Endothelial cell of umbilical vein (primary cell): Measurements from ENCODE around the gene ALDH1L2. TPM values are rescaled to one million over a fixed set of nuclear protein-coding genes. Genes with fewer than 3 reads are reported as not detected.

ENCODE experiments used
- BruUV-seq: library from RNA; stranded (reverse); fragments of 400-500 nt; replicated peaks from 2 replicates; lab custom pipeline; 2021; lab: Mats Ljungman, UMichigan
- CTCF ChIA-PET: fragments of 300-600, 350-600 bp; sonication (Branson Sonifier 250); formaldehyde crosslinking; loops from one replicate; lab custom pipeline; 2021; ENCODE audit warnings: antibody characterized with exemption, inconsistent platforms; lab: Charles Lee
- POLR2A ChIA-PET: fragments of 300-600, 350-600 bp; sonication (Branson Sonifier 250); formaldehyde crosslinking; loops from one replicate; lab custom pipeline; 2021; ENCODE audit warnings: antibody characterized with exemption, inconsistent platforms; lab: Charles Lee
- DNase-seq: peaks from one replicate; pipeline ENCODE4 v3.0.0-alpha.2; 2011; ENCODE audit warnings: low read depth, low spot score
- FAIRE-seq: peaks from 2 replicates; lab custom pipeline; 2011; peaks lifted over from hg19 to GRCh38; lab: Jason Lieb, UNC
- H2AFZ ChIP-seq: 2 replicates; pipeline ENCODE4 v1.6.0; 2012; ENCODE audit warnings: low read depth, low read length, control low read depth, inconsistent platforms
- H3K27ac ChIP-seq: 2 replicates; pipeline ENCODE4 v1.5.1; 2011; ENCODE audit warnings: low read depth, mild to moderate bottlenecking, control low read depth, low read length, moderate library complexity; ENCODE audit not compliant: insufficient read depth
- H3K27me3 ChIP-seq, 2 experiments: 2 replicates each; pipeline versions ENCODE4 v1.6.0 to v1.6.1; 2011; ENCODE audit warnings: low read length in 2 of 2, mixed read lengths in 1 of 2; ENCODE audit not compliant: control insufficient read depth in 2 of 2, insufficient read depth in 2 of 2
- H3K36me3 ChIP-seq, 2 experiments: 2 replicates in 1 of 2; 3 replicates in 1 of 2; pipeline ENCODE4 v1.5.1; 2011; ENCODE audit warnings: low read length in 2 of 2, mild to moderate bottlenecking in 1 of 2, moderate library complexity in 1 of 2; ENCODE audit not compliant: control insufficient read depth in 2 of 2, insufficient read depth in 2 of 2; ENCODE audit errors: extremely low read depth in 1 of 2
- H3K4me1 ChIP-seq: 3 replicates; pipeline ENCODE4 v1.5.1; 2011; ENCODE audit warnings: mild to moderate bottlenecking, low read length; ENCODE audit not compliant: control insufficient read depth, insufficient read depth; ENCODE audit errors: extremely low read depth
- H3K4me2 ChIP-seq: 2 replicates; pipeline ENCODE4 v1.6.1; 2011; ENCODE audit warnings: low read length, control low read depth, mixed read lengths; ENCODE audit not compliant: insufficient read depth
- H3K4me3 ChIP-seq, 3 experiments: fragments of 200-600 bp in 1 of 3; sonication (generic), shearing (Covaris generic) in 1 of 3; replicated peaks in 1 of 3; 2 replicates each; pipeline ENCODE4 v1.5.1; 2011 to 2016; ENCODE audit warnings: control low read depth in 3 of 3, low read length in 3 of 3, mild to moderate bottlenecking in 2 of 3, inconsistent platforms in 1 of 3, low read depth in 1 of 3, moderate library complexity in 1 of 3; ENCODE audit not compliant: insufficient read depth in 1 of 3
- H3K79me2 ChIP-seq: 2 replicates; pipeline ENCODE4 v1.6.0; 2012; ENCODE audit warnings: low read length, inconsistent platforms; ENCODE audit not compliant: control insufficient read depth, insufficient read depth
- H3K9ac ChIP-seq: replicated peaks from 2 replicates; pipeline ENCODE3; 2011; ENCODE audit warnings: low read length, control low read depth; ENCODE audit not compliant: insufficient read depth; ENCODE audit errors: extremely low read depth
- H3K9me1 ChIP-seq: replicated peaks from 3 replicates; pipeline ENCODE4 v1.6.0; 2011; ENCODE audit warnings: mild to moderate bottlenecking, low read length; ENCODE audit not compliant: control insufficient read depth, insufficient read depth; ENCODE audit errors: extremely low read depth
- H3K9me3 ChIP-seq: replicated peaks from 2 replicates; pipeline ENCODE4 v1.5.1; 2012; ENCODE audit warnings: low read length, inconsistent platforms; ENCODE audit not compliant: control insufficient read depth, insufficient read depth
- H4K20me1 ChIP-seq: replicated peaks from 2 replicates; pipeline ENCODE3; 2011; ENCODE audit warnings: mild to moderate bottlenecking, low read length; ENCODE audit not compliant: control insufficient read depth, insufficient read depth; ENCODE audit errors: extremely low read depth
- EZH2 ChIP-seq: IDR thresholded peaks from 2 replicates; pipeline ENCODE4 v1.6.1; 2012; ENCODE audit warnings: borderline replicate concordance, low read depth, mild to moderate bottlenecking, moderate library complexity, low read length, inconsistent platforms; ENCODE audit not compliant: severe bottlenecking
- FOS ChIP-seq: IDR thresholded peaks from 2 replicates; pipeline ENCODE4 v1.6.1; 2011; ENCODE audit warnings: mild to moderate bottlenecking, low read length, moderate library complexity, borderline replicate concordance; ENCODE audit not compliant: insufficient read depth
- GATA2 ChIP-seq: IDR thresholded peaks from 2 replicates; pipeline ENCODE4 v1.7.0; 2011; ENCODE audit warnings: low read depth, mild to moderate bottlenecking, moderate library complexity, mixed read lengths, low read length; ENCODE audit not compliant: insufficient read length, insufficient read depth
- JUN ChIP-seq: IDR thresholded peaks from 2 replicates; pipeline ENCODE4 v1.6.1; 2011; ENCODE audit warnings: borderline replicate concordance, low read depth; ENCODE audit not compliant: insufficient read length, insufficient read depth
- POLR2A ChIP-seq: IDR thresholded peaks from 2 replicates; pipeline ENCODE4 v1.6.1; 2012; ENCODE audit warnings: low read depth, mild to moderate bottlenecking, control low read depth, low read length
- POLR2AphosphoS5 ChIP-seq: IDR thresholded peaks from 2 replicates; pipeline ENCODE4 v1.6.1; 2012; ENCODE audit warnings: low read depth, mild to moderate bottlenecking, control low read depth, low read length, moderate library complexity; ENCODE audit not compliant: insufficient read depth
- dilution Hi-C: fragments of 300-500 bp; cut with MboI; formaldehyde crosslinking; loops from one replicate; pipeline ENCODE4 v1.15.0; 2019; ENCODE audit warnings: low sequenced_read_pairs; ENCODE audit not compliant: extremely low pct_ligation_motif_present
- intact Hi-C: fragments of 100-400 bp; cut with micrococcal nuclease; formaldehyde crosslinking; loops from one replicate; pipeline ENCODE4 v1.10.0; 2022
- polyA plus RNA-seq, 4 experiments: library from polyadenylated mRNA; depleted of rRNA in 3 of 4; stranded (reverse) in 3 of 4; unstranded in 1 of 4; fragments of >200 nt; gene quantifications; 2 replicates each; pipeline versions ENCODE4 v1.2.1 to v1.2.3, GENCODE V29; 2011 to 2012; ENCODE audit warnings: missing spikeins in 1 of 4
- total RNA-seq: library from RNA; stranded (reverse); gene quantifications from 2 replicates; pipeline ENCODE4 v1.2.3, GENCODE V29; 2021
- TF ChIP-seq, protein P1 (sequence below), 2 donors: IDR thresholded peaks; 1 replicate in 1 of 2; 2 replicates in 1 of 2; pipeline ENCODE4 v1.5.1; 2011; ENCODE audit warnings: low read length in 2 of 2, mild to moderate bottlenecking in 2 of 2, moderate library complexity in 2 of 2, control low read depth in 1 of 2, inconsistent platforms in 1 of 2, low read depth in 1 of 2; ENCODE audit not compliant: insufficient read depth in 1 of 2; ENCODE audit errors: extremely low read depth in 1 of 2
- TF ChIP-seq, protein P2 (sequence below): IDR thresholded peaks from 2 replicates; pipeline ENCODE4 v1.6.1; 2011; ENCODE audit not compliant: insufficient read depth, insufficient read length

Gene ALDH1L2
- total and polyA plus RNA-seq, 2 donors (not counting 3 experiments of a cell fraction or from before 2014, with no cell fraction given): 1.4 to 2.5 TPM

DNA sequence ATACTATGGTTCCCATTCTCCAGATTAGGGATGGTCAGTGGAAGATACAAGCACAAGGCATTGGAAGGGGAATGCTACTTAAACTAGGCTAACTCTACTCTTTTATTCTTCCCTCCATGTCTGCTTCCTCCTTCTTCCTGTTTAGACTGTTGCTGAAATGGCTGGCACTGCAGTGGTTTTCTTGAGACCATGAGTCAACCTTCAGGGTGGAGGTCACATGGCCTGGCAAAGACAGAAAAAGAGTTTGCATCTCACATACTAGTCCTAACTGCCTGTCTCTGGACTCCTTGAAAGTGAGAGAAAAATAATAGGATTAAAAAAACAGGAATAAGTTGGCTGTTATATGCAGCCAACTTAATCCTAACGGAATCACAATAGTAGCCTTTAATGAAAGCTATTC, 37.0 kb downstream of the ALDH1L2 start:
- intact Hi-C loops: no loop called here
- no peak overlapping the region for H3K27ac ChIP-seq
- TF ChIP-seq FOS (no peak), JUN (no peak), EZH2 (no peak), GATA2 (no peak), POLR2A (no peak), POLR2AphosphoS5 (no peak)
- TF ChIP-seq, protein P1, sequence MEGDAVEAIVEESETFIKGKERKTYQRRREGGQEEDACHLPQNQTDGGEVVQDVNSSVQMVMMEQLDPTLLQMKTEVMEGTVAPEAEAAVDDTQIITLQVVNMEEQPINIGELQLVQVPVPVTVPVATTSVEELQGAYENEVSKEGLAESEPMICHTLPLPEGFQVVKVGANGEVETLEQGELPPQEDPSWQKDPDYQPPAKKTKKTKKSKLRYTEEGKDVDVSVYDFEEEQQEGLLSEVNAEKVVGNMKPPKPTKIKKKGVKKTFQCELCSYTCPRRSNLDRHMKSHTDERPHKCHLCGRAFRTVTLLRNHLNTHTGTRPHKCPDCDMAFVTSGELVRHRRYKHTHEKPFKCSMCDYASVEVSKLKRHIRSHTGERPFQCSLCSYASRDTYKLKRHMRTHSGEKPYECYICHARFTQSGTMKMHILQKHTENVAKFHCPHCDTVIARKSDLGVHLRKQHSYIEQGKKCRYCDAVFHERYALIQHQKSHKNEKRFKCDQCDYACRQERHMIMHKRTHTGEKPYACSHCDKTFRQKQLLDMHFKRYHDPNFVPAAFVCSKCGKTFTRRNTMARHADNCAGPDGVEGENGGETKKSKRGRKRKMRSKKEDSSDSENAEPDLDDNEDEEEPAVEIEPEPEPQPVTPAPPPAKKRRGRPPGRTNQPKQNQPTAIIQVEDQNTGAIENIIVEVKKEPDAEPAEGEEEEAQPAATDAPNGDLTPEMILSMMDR (IDR thresholded peaks at IDR 0.05; ENCODE audit: extremely low read depth in 1 of 2, insufficient read depth in 1 of 2, low read depth in 1 of 2, low read length in 2 of 2): no peak
- TF ChIP-seq, protein P2, sequence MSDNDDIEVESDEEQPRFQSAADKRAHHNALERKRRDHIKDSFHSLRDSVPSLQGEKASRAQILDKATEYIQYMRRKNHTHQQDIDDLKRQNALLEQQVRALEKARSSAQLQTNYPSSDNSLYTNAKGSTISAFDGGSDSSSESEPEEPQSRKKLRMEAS: no peak
- FAIRE-seq (no peak), DNase-seq (no peak)
- H3K27me3 ChIP-seq: no peaks in the 10 kb centered on the region
- no peaks in the 10 kb centered on the region for H4K20me1 ChIP-seq
- ChIA-PET POLR2A (no interaction called here), CTCF (interaction anchor here (0.9 to 1.0 kb wide), 2 partner anchors 244 to 665 kb away, joined by 3 to 4 read pairs; no protein-coding TSS in a partner anchor)
- no peak overlapping the region for H3K4me2 ChIP-seq
- H3K4me3 ChIP-seq: no peak overlapping the region
- H3K36me3 ChIP-seq: no peaks in the 10 kb centered on the region
- H3K9me3 ChIP-seq: no peaks in the 10 kb centered on the region
- dilution Hi-C loops: no loop called here
- H3K79me2 ChIP-seq: no peaks in the 10 kb centered on the region
- no TSS peak for BruUV-seq
- H3K9ac ChIP-seq: no peak overlapping the region
- no peak overlapping the region for H2AFZ ChIP-seq
- no peaks in the 10 kb centered on the region for H3K9me1 ChIP-seq
- H3K4me1 ChIP-seq: no peaks in the 10 kb centered on the region
